SU-DHL-6 (cell line): ENCODE data around the gene RIMS4.

Experiments
- H2AFZ ChIP-seq: fragments of 200-600 bp; sonication (generic); 2 replicates; pipeline ENCODE4 v1.6.1; 2014; ENCODE audit warnings: low read depth, mild to moderate bottlenecking, moderate library complexity, mixed read lengths, antibody characterized with exemption, low read length; ENCODE audit not compliant: severe bottlenecking
- H3F3A ChIP-seq: fragments of 200-600 bp; shearing (Covaris generic); 2 replicates; pipeline ENCODE4 v1.6.0; 2016; ENCODE audit warnings: antibody characterized with exemption, mild to moderate bottlenecking; ENCODE audit not compliant: insufficient read depth
- H3K27ac ChIP-seq: fragments of 200-600 bp; sonication (generic); 2 replicates; pipeline ENCODE4 v1.5.1; 2016; ENCODE audit warnings: low read depth, mild to moderate bottlenecking, low read length, moderate library complexity, mixed read lengths
- H3K27me3 ChIP-seq: fragments of 200-600 bp; sonication (generic), shearing (Covaris generic); 2 replicates; pipeline ENCODE4 v1.6.0; 2014; ENCODE audit warnings: mild to moderate bottlenecking, low read length
- H3K36me3 ChIP-seq: fragments of 200-600 bp; sonication (generic); 2 replicates; pipeline ENCODE4 v1.6.1; 2014; ENCODE audit warnings: mild to moderate bottlenecking, low read length, mixed read lengths
- H3K4me2 ChIP-seq: fragments of 300-600, 200-600 bp; shearing (Covaris generic), sonication (generic); 2 replicates; pipeline ENCODE4 v1.6.0; 2014; ENCODE audit warnings: low read length, low read depth, mild to moderate bottlenecking; ENCODE audit not compliant: poor library complexity, severe bottlenecking
- H3K4me3 ChIP-seq: fragments of 200-600 bp; sonication (generic); 2 replicates; pipeline ENCODE4 v1.5.1; 2014; ENCODE audit warnings: antibody characterized with exemption, low read length, mild to moderate bottlenecking, mixed read lengths; ENCODE audit not compliant: insufficient read depth, poor library complexity, severe bottlenecking
- H3K79me2 ChIP-seq: fragments of 200-600 bp; sonication (generic); 2 replicates; pipeline ENCODE4 v1.6.1; 2014; ENCODE audit warnings: mild to moderate bottlenecking, low read length, moderate library complexity; ENCODE audit not compliant: insufficient read depth
- H3K9ac ChIP-seq: fragments of 200-600 bp; sonication (generic); 2 replicates; pipeline ENCODE4 v1.7.0; 2014; ENCODE audit warnings: mild to moderate bottlenecking, low read length
- H3K9me2 ChIP-seq: fragments of 200-600 bp; sonication (generic); replicated peaks from 2 replicates; pipeline ENCODE4 v1.6.1; 2014; ENCODE audit warnings: low read length; ENCODE audit not compliant: insufficient read depth
- H3K9me3 ChIP-seq: fragments of 200-600 bp; sonication (generic); 2 replicates; pipeline ENCODE4 v1.6.1; 2014; ENCODE audit warnings: low read length, mixed read lengths; ENCODE audit not compliant: insufficient read depth
- H4K20me1 ChIP-seq: fragments of 200-600 bp; sonication (generic); 2 replicates; pipeline ENCODE4 v1.6.1; 2014; ENCODE audit warnings: low read depth, mild to moderate bottlenecking, antibody characterized with exemption, low read length, moderate library complexity, mixed read lengths
- CTCF ChIP-seq: fragments of 200-600 bp; sonication (generic); IDR thresholded peaks from one replicate; pipeline ENCODE4 v1.5.1; 2017; ENCODE audit warnings: antibody characterized with exemption, mild to moderate bottlenecking, low read length, moderate library complexity; ENCODE audit not compliant: insufficient read depth, poor library complexity, severe bottlenecking
- EZH2phosphoT487 ChIP-seq: fragments of 200-600 bp; sonication (generic), shearing (Covaris generic); conservative IDR thresholded peaks from 2 replicates; pipeline ENCODE4 v1.6.1; 2018; ENCODE audit warnings: mild to moderate bottlenecking, antibody characterized with exemption, low read length, moderate library complexity, mixed read lengths

Gene RIMS4

GRCh38 chr20:44850272-44850671 is 39.9 kb upstream of the RIMS4 start:
- Histone ChIP-seq H3K9me2 (no peaks in the 10 kb centered on the region), H2AFZ (no peak overlapping the region), H3K9ac (no peak overlapping the region), H3K27me3 (no peaks in the 10 kb centered on the region), H3K4me2 (no peak overlapping the region), H3F3A (no peaks in the 10 kb centered on the region), H3K79me2 (no peaks in the 10 kb centered on the region), H3K27ac (no peak overlapping the region), H4K20me1 (no peaks in the 10 kb centered on the region), H3K36me3 (no peaks in the 10 kb centered on the region), H3K9me3 (no peaks in the 10 kb centered on the region), H3K4me3 (no peak overlapping the region)
- no peak for TF ChIP-seq EZH2phosphoT487
- no peak for TF ChIP-seq CTCF

- no peak overlapping the region for H3K9ac ChIP-seq
- no peak overlapping the region for H3K4me3 ChIP-seq
- H3K79me2 ChIP-seq, result no peaks in the 10 kb centered on the region
- no peak overlapping the region for H3K4me2 ChIP-seq
- H3F3A ChIP-seq, result no peaks in the 10 kb centered on the region
- no peak for TF ChIP-seq CTCF
- TF ChIP-seq EZH2phosphoT487, result no peak
- H3K27me3 ChIP-seq, result no peaks in the 10 kb centered on the region
- H3K9me2 ChIP-seq, result no peaks in the 10 kb centered on the region
- no peaks in the 10 kb centered on the region for H3K9me3 ChIP-seq
- no peaks in the 10 kb centered on the region for H3K36me3 ChIP-seq
- H2AFZ ChIP-seq, result no peak overlapping the region
- H4K20me1 ChIP-seq, result no peaks in the 10 kb centered on the region
- H3K27ac ChIP-seq, result no peak overlapping the region
These were observed 39.4 kb upstream of the RIMS4 start for GRCh38 chr20:44849703-44850102.

- H2AFZ ChIP-seq, result no peak overlapping the region
- H3K36me3 ChIP-seq, result no peaks in the 10 kb centered on the region
- no peaks in the 10 kb centered on the region for H3K9me3 ChIP-seq
- H4K20me1 ChIP-seq, result no peaks in the 10 kb centered on the region
- H3K27me3 ChIP-seq, result no peaks in the 10 kb centered on the region
- no peak overlapping the region for H3K9ac ChIP-seq
- no peak overlapping the region for H3K27ac ChIP-seq
- no peak for TF ChIP-seq EZH2phosphoT487
- no peak for TF ChIP-seq CTCF
- no peaks in the 10 kb centered on the region for H3K79me2 ChIP-seq
- no peak overlapping the region for H3K4me2 ChIP-seq
- H3F3A ChIP-seq, result no peaks in the 10 kb centered on the region
- no peaks in the 10 kb centered on the region for H3K9me2 ChIP-seq
- no peak overlapping the region for H3K4me3 ChIP-seq
These were observed 38.1 kb upstream of the RIMS4 start for GRCh38 chr20:44848254-44849015.
